Activated CD8-positive, alpha-beta memory T cell treated with anti-CD3 and anti-CD28 coated beads for 36 hours (primary cell): ENCODE data around the gene BCL7A. TPM values are rescaled to one million over a fixed set of nuclear protein-coding genes. Genes with fewer than 3 reads are reported as not detected.

ENCODE experiments used
- CTCF ChIA-PET: fragments of 350-600 bp; sonication (Branson Sonifier 250); formaldehyde crosslinking; loops from one replicate; lab custom pipeline; 2021; ENCODE audit warnings: antibody characterized with exemption; lab: Charles Lee
- POLR2A ChIA-PET: fragments of 350-600 bp; sonication (Branson Sonifier 250); formaldehyde crosslinking; loops from one replicate; lab custom pipeline; 2021; ENCODE audit warnings: antibody characterized with exemption; lab: Charles Lee
- total RNA-seq, 2 experiments: library from RNA; stranded (reverse); gene quantifications; one replicate each; pipeline ENCODE4 v1.2.3, GENCODE V29; 2021

The BCL7A gene
- total RNA-seq, 2 experiments from 2014 or later: 3.7 to 4.0 TPM

DNA sequence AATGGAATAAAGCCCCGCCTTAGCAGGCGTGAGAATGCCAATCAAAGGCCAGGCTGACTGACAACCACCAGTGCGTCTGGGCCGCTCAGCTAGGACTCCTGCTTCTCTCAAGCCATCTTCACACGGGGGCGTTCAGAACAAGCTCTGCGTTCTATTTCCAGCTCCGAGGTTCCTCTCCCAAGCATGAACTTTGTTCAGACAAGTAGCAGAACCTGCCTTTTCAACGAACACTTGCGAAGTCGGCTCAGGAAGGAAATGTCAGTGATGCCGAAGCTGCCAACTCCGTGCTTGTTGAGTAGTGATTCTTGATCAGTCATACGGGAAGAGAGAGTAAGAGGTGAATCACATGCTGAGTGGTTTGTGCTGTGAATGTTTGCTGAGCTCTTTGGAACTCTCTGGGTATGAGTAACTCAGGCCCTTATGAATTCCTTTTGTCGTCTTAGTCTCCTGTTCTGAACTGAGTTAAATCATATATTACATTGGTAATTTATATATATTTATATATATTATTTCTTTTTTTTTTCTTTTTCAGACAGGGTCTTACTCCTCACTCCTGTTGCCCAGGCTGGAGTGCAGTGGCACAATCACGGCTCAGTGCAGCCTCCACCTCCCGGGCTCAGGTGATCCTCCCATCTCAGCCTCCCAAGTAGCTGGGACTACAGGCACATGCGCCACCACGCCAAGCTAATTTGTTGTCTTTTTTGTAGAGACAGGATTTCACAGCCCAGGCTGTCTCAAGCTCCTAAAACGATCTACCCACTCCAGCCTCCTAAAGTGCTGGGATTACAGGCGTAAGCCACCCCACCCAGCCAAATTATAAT lies 29.4 kb upstream of the BCL7A start:
- ChIA-PET CTCF (interaction anchor here (0.5 to 1.5 kb wide), 8 partner anchors 8 to 227 kb away, joined by 3 to 5 read pairs (median 4); partner anchors contain the start of genes CFAP251 and RHOF), POLR2A (interaction anchor here (0.5 to 1.8 kb wide), 8 partner anchors 9 to 273 kb away, joined by 3 to 13 read pairs (median 3); no protein-coding TSS in a partner anchor)

GRCh38 chr12:121996050-121996944 lies 25.4 kb upstream of the BCL7A start:
- POLR2A ChIA-PET: no interaction called here
- CTCF ChIA-PET: interaction anchor here (0.6 kb wide), 1 partner anchor 112 kb away, joined by 4 read pairs; no protein-coding TSS in a partner anchor

DNA sequence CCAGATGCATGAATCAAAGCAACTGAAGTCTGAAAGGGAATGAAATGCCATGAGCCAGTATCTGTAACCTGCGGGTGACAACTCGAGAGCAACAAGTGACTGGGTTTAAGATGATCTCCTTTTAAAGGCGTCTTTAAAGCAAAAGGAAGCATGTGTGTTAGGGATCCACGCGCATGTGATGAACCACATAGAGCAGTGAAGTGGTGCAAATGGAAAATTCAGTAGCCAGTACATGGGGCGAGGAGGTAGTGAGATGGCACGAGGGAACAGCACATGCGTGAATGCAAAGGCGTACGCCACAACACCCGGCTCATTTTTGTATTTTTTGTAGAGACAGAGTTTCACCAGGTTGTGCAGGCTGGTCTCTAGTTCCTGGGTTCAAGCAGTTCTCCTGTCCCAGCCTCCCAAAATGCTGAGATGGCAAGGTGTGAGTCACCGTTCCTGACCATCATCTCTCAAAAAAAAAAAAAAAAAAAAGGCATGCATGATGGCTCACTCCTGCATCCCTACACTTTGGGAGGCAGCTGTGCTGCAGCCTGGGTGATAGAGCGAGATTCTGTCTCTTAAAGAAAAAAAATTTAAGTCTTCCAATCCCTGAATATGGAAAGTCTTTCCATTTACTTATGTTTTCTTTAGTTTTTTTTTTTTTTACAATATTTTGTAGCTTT lies 24.6 kb upstream of the BCL7A start:
- CTCF ChIA-PET: no interaction called here
- POLR2A ChIA-PET: no interaction called here

- ChIA-PET CTCF (interaction anchor here (1.2 kb wide), 1 partner anchor 9 kb away, joined by 3 read pairs; no protein-coding TSS in a partner anchor), POLR2A (no interaction called here)
These were observed 20.0 kb upstream of the BCL7A start for GRCh38 chr12:122001466-122002209.

DNA sequence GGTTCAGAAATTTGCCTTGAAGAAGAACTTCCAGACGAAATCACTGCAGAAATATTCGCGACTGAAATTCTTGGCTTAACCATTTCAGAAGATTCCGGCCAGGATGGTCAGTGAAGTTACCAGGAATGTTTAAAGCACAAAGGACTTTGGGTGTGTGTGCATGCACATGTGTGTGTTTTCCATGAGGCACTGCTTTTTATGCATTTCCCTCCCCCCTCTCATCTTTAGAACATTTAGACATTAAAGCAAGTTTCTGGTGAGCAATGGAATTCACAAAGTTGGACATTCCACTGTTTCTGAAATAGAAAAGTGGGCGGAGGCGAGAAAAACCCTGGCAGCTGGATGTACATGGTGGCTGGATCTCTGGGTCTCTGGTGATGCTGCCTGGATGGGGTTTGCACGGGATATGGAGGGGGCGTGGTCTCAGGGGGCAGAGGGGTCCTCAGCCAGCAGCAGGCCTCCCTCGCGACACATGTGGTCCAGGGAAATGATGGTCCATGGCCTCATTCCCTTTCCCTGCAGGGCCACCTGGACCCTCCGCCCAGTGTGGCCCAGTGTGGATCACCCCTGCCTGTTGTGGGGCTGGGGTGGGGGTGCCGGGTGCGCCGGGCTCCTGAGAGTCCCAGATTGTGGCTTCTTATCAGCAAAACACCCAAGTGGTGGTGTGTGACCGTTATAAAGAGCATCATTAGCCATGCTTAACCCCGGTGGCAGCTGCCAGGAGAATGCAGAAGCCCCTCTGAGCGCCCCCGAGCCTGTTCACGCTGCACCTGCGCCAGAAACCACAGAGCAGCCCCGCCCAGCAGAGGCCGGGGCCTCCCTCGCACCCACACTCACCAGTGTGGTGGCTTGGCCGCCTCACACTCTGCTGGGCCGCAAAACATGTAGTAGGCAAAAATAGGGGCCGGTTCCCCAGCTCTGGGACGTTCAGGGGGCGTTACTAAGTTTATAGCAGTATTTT lies 17.8 kb upstream of the BCL7A start:
- ChIA-PET CTCF (interaction anchor here (0.9 kb wide), 1 partner anchor 87 kb away, joined by 3 read pairs; no protein-coding TSS in a partner anchor), POLR2A (no interaction called here)

DNA sequence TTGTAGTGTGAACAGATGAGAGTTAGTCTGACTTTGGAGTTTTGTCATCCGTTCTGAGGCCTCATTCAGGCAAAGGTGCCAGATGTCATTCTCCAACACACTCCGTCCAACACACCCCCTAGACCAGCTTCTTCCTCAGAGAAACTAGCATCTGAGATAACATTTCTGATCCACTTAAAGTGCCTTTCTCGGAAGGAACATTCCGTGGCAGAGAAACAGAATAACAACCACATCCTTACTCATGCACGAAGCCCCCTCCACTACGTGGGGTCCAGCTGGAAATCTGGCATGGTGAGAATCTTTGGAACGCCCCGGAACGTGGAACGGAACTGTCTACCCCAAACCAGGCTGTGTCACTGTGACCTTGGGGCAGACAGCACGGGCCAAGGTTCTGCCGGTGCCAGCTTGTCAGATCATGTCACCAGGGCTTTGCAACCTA lies 17.0 kb upstream of the BCL7A start:
- ChIA-PET POLR2A (no interaction called here), CTCF (interaction anchor here (0.9 kb wide), 1 partner anchor 88 kb away, joined by 3 read pairs; no protein-coding TSS in a partner anchor)

DNA sequence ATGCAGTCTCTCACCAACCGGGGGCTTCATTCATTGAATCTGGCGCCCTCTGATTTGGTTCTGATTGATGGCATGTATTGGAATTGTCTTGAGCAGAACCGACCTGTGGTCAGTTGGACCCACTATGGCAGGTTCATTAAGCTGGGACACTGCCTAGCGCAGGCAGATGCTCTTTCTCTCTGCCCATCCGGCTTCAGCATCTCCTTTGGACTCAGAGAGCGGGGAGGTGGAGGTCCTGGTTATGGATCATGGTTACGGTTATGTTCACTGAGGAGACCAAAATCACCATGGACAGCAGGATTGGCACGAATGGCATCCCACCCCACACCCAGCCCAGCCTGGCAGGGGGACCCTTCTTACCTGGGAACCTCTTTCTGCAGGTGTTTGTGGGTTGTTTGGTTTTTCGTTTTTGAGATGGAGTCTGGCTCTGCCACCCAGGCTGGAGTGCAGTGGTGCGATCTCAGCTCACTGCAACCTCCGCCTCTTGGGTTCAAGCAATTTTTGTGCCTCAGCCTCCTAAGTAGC lies 16.4 kb upstream of the BCL7A start:
- ChIA-PET POLR2A (no interaction called here), CTCF (interaction anchor here (0.9 to 1.5 kb wide), 3 partner anchors 26 to 126 kb away, joined by 3 read pairs; no protein-coding TSS in a partner anchor)

DNA sequence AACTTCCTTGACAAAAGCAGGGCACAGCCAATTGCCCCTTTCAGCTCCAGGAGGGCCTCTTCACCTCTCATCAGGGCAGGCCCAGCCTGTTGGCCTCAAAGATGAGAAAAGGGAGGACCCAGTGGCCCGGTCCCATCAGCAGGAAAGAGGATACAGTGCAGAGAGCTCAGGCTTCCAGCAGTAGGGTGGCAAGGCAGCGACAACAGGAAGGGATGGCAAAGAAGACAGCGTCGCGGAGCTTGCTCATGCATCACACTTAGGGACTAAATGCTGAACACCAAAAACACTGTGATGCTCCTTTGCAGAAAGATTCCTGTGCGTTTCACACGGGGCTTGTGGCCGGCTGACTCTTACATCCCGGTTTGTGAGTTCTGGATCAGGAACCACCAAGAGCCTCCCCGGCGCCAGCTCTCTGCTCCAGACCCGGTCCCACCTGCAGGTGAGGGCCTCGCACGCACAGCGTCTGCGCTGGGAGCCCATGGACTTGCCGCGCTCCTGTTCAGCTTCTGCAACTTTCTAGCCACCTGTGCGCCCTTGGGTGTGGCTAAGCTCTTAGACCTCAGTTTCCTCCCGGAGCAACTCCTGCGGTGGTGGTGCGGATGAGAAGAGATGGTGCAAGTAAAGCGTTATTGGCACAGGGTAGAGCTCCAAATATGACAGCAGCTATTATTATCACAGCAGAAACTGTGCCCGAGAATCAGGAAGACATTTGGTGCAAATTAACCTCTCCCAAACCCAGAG lies 15.3 kb upstream of the BCL7A start:
- CTCF ChIA-PET: interaction anchor here (1.1 to 1.5 kb wide), 2 partner anchors 25 to 125 kb away, joined by 3 read pairs; no protein-coding TSS in a partner anchor
- POLR2A ChIA-PET: interaction anchor here (0.6 kb wide), 1 partner anchor 50 kb away, joined by 5 read pairs; no protein-coding TSS in a partner anchor

- CTCF ChIA-PET: no interaction called here
These were observed 11.9 kb upstream of the BCL7A start for GRCh38 chr12:122009741-122010140.

GRCh38 chr12:122012184-122012583 lies 9.5 kb upstream of the BCL7A start:
- POLR2A ChIA-PET: interaction anchor here (0.6 kb wide), 1 partner anchor 20 kb away, joined by 3 read pairs; no protein-coding TSS in a partner anchor
- CTCF ChIA-PET: interaction anchor here (0.9 kb wide), 1 partner anchor 94 kb away, joined by 3 read pairs; the partner anchor contains the start of gene CFAP251

More at GRCh38 chr12:122009741-122010140, 11.9 kb upstream of the BCL7A start:
- POLR2A ChIA-PET: no interaction called here

- POLR2A ChIA-PET: no interaction called here
- CTCF ChIA-PET: no interaction called here
These were observed 8.5 kb upstream of the BCL7A start for GRCh38 chr12:122013136-122013535.

- POLR2A ChIA-PET: no interaction called here
- CTCF ChIA-PET: interaction anchor here (0.8 kb wide), 1 partner anchor 14 kb away, joined by 3 read pairs; no protein-coding TSS in a partner anchor
These were observed 7.7 kb upstream of the BCL7A start for GRCh38 chr12:122013791-122014590.

DNA sequence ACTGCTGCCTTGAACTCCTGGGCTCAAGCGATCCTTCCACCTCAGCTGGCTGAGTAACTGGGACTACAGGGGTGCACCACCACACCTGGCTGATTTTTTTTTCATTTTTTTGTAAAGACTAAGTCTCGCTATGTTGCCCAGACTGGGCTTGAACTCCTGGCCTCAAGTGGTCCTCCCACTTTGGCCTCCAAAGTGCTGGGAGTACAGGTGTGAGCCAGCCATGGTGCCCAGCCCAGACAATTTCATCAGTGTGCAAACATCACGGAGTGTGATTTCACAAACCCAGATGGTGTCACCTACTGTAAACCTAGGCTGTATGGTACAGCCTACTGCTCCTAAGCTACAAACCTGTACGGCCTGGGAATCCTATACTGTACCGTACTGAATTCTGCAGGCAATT lies 6.9 kb upstream of the BCL7A start:
- POLR2A ChIA-PET: no interaction called here
- CTCF ChIA-PET: no interaction called here

DNA sequence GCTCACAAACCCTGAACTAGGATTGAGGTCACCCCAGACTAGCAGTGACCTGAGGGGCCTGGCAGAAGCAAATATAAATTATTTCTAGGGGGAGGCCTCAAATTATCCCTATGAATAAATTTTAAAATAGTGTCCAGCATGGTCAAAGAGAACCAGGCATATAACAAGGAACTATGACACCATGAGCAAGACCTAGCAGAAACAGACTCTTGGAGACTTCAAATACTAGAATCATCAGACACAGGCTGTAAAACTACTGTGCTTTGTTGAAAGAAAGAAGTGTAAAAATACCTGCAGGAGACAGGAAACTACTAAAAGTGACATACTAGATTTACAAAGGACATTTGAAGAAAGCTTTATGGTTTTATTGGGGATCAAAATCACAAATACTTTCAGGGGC lies 3.2 kb upstream of the BCL7A start:
- POLR2A ChIA-PET: no interaction called here
- CTCF ChIA-PET: interaction anchor here (0.9 kb wide), 1 partner anchor 100 kb away, joined by 3 read pairs; the partner anchor contains the start of gene CFAP251

DNA sequence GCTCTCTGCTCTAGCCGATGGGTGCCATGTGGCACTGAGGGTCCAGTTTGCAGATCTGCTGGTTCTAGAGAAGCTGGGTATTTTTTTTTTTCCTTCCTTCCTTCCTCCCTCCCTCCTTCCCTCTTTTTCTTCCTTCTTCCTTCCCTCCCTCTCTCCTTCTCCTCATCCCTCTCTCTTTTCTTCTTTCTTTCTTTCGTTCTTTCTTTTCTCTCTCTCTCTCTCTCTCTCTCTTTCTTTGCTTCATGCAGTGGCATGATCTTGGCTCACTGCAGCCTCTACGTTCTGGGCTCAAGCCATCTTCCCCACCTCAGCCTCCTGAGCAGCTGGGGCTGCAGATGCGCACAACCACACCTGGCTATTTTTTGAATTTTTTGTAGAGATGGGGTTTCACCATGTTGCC lies 2.7 kb upstream of the BCL7A start:
- ChIA-PET CTCF (interaction anchor here (0.9 kb wide), 1 partner anchor 101 kb away, joined by 3 read pairs; the partner anchor contains the start of gene CFAP251), POLR2A (no interaction called here)
